ENCODE results near the gene RAN. TPM values are rescaled to one million over a fixed set of nuclear protein-coding genes. Genes with fewer than 3 reads are reported as not detected.

Gene RAN
- total and polyA plus RNA-seq, 9 of the 15 experiments (the other 6 are each of a cell fraction or from before 2014, with no cell fraction given), result 1,687 to 3,820 (median 2,300) TPM

DNA sequence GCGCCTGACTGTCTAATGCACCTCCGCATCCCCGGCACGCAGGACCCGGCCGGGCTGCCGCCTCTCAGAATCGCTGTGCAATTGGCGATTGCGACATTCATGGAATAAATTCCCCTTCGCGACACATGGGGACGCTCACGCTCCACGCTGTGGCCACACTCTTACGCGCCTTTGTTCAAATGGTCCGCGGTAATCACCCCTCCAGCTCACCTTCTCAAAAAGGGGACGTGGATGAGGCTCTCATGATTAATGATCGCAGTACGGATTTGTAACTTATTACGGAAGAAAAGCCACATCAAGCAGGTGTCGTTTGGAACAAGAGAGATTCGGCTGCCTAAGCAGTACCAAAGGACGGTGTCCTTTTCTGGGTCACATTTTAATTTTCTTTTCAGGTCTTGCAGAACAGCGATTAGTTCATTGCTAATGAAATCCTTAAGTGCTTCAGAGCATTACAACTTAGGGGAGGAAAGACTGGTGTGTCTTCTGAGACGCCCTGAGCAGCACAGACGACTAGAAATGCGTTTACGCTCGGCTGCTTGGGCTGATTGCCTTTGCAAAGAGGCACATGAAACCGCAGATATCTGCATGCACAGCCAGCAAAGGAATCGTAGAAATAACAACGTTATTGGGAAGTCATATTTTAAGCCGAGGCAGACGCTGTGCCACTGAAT, 44.5 kb downstream of the RAN start (continued):
- TF ChIP-seq, protein P1, sequence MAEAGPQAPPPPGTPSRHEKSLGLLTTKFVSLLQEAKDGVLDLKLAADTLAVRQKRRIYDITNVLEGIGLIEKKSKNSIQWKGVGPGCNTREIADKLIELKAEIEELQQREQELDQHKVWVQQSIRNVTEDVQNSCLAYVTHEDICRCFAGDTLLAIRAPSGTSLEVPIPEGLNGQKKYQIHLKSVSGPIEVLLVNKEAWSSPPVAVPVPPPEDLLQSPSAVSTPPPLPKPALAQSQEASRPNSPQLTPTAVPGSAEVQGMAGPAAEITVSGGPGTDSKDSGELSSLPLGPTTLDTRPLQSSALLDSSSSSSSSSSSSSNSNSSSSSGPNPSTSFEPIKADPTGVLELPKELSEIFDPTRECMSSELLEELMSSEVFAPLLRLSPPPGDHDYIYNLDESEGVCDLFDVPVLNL (CRISPR knock-in tag; IDR thresholded peaks at IDR 0.05; ENCODE audit: low read depth), result peak; percentile 81; the same call in 1 of the 2 replicates
- no peak for TF ChIP-seq ZNF76 (CRISPR knock-in tag; IDR thresholded peaks at IDR 0.05; ENCODE audit: borderline replicate concordance)
- TF ChIP-seq, protein P2, sequence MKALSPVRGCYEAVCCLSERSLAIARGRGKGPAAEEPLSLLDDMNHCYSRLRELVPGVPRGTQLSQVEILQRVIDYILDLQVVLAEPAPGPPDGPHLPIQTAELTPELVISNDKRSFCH (CRISPR knock-in tag; IDR thresholded peaks at IDR 0.05), result no peak
- TF ChIP-seq, protein P2 (tag; IDR thresholded peaks at IDR 0.05), result no peak
- TF ChIP-seq FOXK2 (conservative IDR thresholded peaks at IDR 0.05 in 1 of 2, IDR thresholded peaks at IDR 0.05 in 1 of 2; ENCODE audit: low read depth in 2 of 2), result no peak
- no peak for TF ChIP-seq SMARCE1 (IDR thresholded peaks at IDR 0.05)
- TF ChIP-seq PTTG1 (tag; IDR thresholded peaks at IDR 0.05; ENCODE audit: low read depth), result no peak
- TF ChIP-seq CBX1 (IDR thresholded peaks at IDR 0.05; ENCODE audit: low read depth), result no peak
- TF ChIP-seq, protein P3, sequence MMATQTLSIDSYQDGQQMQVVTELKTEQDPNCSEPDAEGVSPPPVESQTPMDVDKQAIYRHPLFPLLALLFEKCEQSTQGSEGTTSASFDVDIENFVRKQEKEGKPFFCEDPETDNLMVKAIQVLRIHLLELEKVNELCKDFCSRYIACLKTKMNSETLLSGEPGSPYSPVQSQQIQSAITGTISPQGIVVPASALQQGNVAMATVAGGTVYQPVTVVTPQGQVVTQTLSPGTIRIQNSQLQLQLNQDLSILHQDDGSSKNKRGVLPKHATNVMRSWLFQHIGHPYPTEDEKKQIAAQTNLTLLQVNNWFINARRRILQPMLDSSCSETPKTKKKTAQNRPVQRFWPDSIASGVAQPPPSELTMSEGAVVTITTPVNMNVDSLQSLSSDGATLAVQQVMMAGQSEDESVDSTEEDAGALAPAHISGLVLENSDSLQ (IDR thresholded peaks at IDR 0.05), result 0 out of 2 replicates have a peak, but pooled peaks have one; percentile 24
- TF ChIP-seq, protein P4, sequence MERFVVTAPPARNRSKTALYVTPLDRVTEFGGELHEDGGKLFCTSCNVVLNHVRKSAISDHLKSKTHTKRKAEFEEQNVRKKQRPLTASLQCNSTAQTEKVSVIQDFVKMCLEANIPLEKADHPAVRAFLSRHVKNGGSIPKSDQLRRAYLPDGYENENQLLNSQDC (CRISPR knock-in tag; IDR thresholded peaks at IDR 0.05), result no peak
- no peak for TF ChIP-seq PHF8 (IDR thresholded peaks at IDR 0.05; ENCODE audit: borderline replicate concordance, low read length)
- TF ChIP-seq CCAR2 (IDR thresholded peaks at IDR 0.05; ENCODE audit: low read depth, low read length), result no peak
- TF ChIP-seq, protein P5, sequence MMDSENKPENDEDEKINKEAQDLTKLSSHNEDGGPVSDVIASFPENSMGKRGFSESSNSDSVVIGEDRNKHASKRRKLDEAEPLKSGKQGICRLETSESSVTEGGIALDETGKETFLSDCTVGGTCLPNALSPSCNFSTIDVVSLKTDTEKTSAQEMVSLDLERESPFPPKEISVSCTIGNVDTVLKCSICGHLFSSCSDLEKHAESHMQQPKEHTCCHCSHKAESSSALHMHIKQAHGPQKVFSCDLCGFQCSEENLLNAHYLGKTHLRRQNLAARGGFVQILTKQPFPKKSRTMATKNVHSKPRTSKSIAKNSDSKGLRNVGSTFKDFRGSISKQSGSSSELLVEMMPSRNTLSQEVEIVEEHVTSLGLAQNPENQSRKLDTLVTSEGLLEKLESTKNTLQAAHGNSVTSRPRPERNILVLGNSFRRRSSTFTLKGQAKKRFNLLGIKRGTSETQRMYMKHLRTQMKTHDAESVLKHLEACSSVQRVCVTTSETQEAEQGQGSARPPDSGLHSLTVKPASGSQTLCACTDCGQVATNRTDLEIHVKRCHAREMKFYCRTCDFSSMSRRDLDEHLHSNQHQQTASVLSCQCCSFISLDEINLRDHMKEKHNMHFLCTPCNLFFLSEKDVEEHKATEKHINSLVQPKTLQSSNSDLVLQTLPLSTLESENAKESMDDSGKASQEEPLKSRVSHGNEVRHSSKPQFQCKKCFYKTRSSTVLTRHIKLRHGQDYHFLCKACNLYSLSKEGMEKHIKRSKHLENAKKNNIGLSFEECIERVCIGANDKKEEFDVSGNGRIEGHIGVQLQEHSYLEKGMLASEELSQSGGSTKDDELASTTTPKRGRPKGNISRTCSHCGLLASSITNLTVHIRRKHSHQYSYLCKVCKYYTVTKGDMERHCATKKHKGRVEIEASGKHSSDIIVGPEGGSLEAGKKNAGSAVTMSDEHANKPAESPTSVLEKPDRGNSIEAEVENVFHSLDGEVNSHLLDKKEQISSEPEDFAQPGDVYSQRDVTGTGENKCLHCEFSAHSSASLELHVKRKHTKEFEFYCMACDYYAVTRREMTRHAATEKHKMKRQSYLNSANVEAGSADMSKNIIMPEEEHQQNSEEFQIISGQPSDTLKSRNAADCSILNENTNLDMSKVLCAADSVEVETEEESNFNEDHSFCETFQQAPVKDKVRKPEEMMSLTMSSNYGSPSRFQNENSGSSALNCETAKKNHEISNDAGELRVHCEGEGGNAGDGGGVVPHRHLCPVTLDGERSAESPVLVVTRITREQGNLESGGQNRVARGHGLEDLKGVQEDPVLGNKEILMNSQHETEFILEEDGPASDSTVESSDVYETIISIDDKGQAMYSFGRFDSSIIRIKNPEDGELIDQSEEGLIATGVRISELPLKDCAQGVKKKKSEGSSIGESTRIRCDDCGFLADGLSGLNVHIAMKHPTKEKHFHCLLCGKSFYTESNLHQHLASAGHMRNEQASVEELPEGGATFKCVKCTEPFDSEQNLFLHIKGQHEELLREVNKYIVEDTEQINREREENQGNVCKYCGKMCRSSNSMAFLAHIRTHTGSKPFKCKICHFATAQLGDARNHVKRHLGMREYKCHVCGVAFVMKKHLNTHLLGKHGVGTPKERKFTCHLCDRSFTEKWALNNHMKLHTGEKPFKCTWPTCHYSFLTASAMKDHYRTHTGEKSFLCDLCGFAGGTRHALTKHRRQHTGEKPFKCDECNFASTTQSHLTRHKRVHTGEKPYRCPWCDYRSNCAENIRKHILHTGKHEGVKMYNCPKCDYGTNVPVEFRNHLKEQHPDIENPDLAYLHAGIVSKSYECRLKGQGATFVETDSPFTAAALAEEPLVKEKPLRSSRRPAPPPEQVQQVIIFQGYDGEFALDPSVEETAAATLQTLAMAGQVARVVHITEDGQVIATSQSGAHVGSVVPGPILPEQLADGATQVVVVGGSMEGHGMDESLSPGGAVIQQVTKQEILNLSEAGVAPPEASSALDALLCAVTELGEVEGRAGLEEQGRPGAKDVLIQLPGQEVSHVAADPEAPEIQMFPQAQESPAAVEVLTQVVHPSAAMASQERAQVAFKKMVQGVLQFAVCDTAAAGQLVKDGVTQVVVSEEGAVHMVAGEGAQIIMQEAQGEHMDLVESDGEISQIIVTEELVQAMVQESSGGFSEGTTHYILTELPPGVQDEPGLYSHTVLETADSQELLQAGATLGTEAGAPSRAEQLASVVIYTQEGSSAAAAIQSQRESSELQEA (IDR thresholded peaks at IDR 0.05; ENCODE audit: low read depth), result no peak
- TF ChIP-seq MTA1 (IDR thresholded peaks at IDR 0.05; ENCODE audit: borderline replicate concordance), result no peak
- no peak for TF ChIP-seq ZNF146 (CRISPR knock-in tag; IDR thresholded peaks at IDR 0.05; ENCODE audit: unreplicated experiment)
- TF ChIP-seq CHD1 (IDR thresholded peaks at IDR 0.05; ENCODE audit: low read length), result no peak
- 0 out of 2 replicates have a peak, but pooled peaks have one; percentile 22 for TF ChIP-seq SP1 (CRISPR knock-in tag; IDR thresholded peaks at IDR 0.05)

Measured in K562 (cell line).